H9 (cell line): ENCODE data around the gene TRIM37. TPM values are rescaled to one million over a fixed set of nuclear protein-coding genes. Genes with fewer than 3 reads are reported as not detected.

Experiments
- DNase-seq: peaks from one replicate; pipeline ENCODE4 v3.0.0-alpha.2; 2017
- H2AFZ ChIP-seq: one replicate; pipeline ENCODE4 v1.6.1; 2013; ENCODE audit warnings: mild to moderate bottlenecking, low read length, control low read depth, moderate library complexity
- H2AK5ac ChIP-seq: 2 replicates; pipeline ENCODE4 v1.6.1; 2013; ENCODE audit warnings: low read length, control low read depth, mixed read lengths; ENCODE audit not compliant: insufficient read length
- H2BK120ac ChIP-seq: one replicate; pipeline ENCODE4 v1.6.1; 2013; ENCODE audit warnings: low read depth, mild to moderate bottlenecking, low read length, control low read depth, inconsistent platforms; ENCODE audit not compliant: poor library complexity, severe bottlenecking
- H2BK12ac ChIP-seq: 2 replicates; pipeline ENCODE4 v1.6.1; 2013; ENCODE audit warnings: low read length, control low read depth, mixed read lengths, low read depth; ENCODE audit not compliant: insufficient read length
- H2BK15ac ChIP-seq: 2 replicates; pipeline ENCODE4 v1.6.1; 2013; ENCODE audit warnings: low read depth, low read length, control low read depth
- H2BK20ac ChIP-seq: one replicate; pipeline ENCODE4 v1.6.1; 2013; ENCODE audit warnings: low read depth, mild to moderate bottlenecking, low read length, control low read depth, inconsistent platforms; ENCODE audit not compliant: poor library complexity, severe bottlenecking
- H2BK5ac ChIP-seq: 2 replicates; pipeline ENCODE4 v1.6.1; 2013; ENCODE audit warnings: low read length, control low read depth, mixed read lengths; ENCODE audit not compliant: insufficient read length
- H3K14ac ChIP-seq: 2 replicates; pipeline ENCODE4 v1.6.1; 2013; ENCODE audit warnings: low read length, control low read depth; ENCODE audit not compliant: insufficient read depth
- H3K18ac ChIP-seq: 2 replicates; pipeline ENCODE4 v1.6.1; 2013; ENCODE audit warnings: low read depth, mild to moderate bottlenecking, mixed read lengths, low read length, control low read depth; ENCODE audit not compliant: insufficient read length
- H3K23ac ChIP-seq: 2 replicates; pipeline ENCODE4 v1.6.1; 2013; ENCODE audit warnings: low read length, control low read depth, mixed read lengths, low read depth; ENCODE audit not compliant: insufficient read length
- H3K23me2 ChIP-seq: 2 replicates; pipeline ENCODE4 v1.6.1; 2013; ENCODE audit warnings: low read depth, mild to moderate bottlenecking, mixed read lengths, low read length, control low read depth; ENCODE audit not compliant: insufficient read length, poor library complexity, severe bottlenecking
- H3K27ac ChIP-seq: 2 replicates; pipeline ENCODE4 v1.5.1; 2013; ENCODE audit warnings: low read length, control low read depth, mixed read lengths, low read depth; ENCODE audit not compliant: insufficient read length
- H3K27me3 ChIP-seq: 2 replicates; pipeline ENCODE4 v1.6.1; 2013; ENCODE audit warnings: low read length, control low read depth, inconsistent platforms; ENCODE audit not compliant: insufficient read depth
- H3K4ac ChIP-seq: 2 replicates; pipeline ENCODE4 v1.6.1; 2013; ENCODE audit warnings: low read depth, mild to moderate bottlenecking, control low read depth, inconsistent platforms, low read length, moderate library complexity
- H3K4me1 ChIP-seq: 2 replicates; pipeline ENCODE4 v1.6.1; 2013; ENCODE audit warnings: low read length, control low read depth, inconsistent platforms; ENCODE audit not compliant: insufficient read depth
- H3K4me2 ChIP-seq: 2 replicates; pipeline ENCODE4 v1.6.1; 2013; ENCODE audit warnings: low read length, control low read depth, mixed read lengths; ENCODE audit not compliant: insufficient read length, insufficient read depth
- H3K56ac ChIP-seq: 2 replicates; pipeline ENCODE4 v1.6.1; 2013; ENCODE audit warnings: low read depth, mild to moderate bottlenecking, mixed read lengths, low read length, control low read depth; ENCODE audit not compliant: insufficient read length
- H3K79me1 ChIP-seq: 2 replicates; pipeline ENCODE4 v1.6.1; 2013; ENCODE audit warnings: low read depth, mild to moderate bottlenecking, moderate library complexity, low read length, control low read depth, inconsistent platforms; ENCODE audit not compliant: insufficient read depth, poor library complexity, severe bottlenecking
- H3K79me2 ChIP-seq: 2 replicates; pipeline ENCODE4 v1.6.1; 2013; ENCODE audit warnings: low read length, control low read depth, inconsistent platforms; ENCODE audit not compliant: insufficient read depth
- H3K9ac ChIP-seq: 2 replicates; pipeline ENCODE4 v1.6.1; 2013; ENCODE audit warnings: low read length, control low read depth, mixed read lengths; ENCODE audit not compliant: insufficient read length; ENCODE audit errors: extremely low read depth
- H3K9me3 ChIP-seq: one replicate; pipeline ENCODE4 v1.6.1; 2013; ENCODE audit warnings: low read depth, low read length, inconsistent platforms; ENCODE audit not compliant: control insufficient read depth
- H3T11ph ChIP-seq: one replicate; pipeline ENCODE4 v1.6.1; 2013; ENCODE audit warnings: mild to moderate bottlenecking, low read length, control low read depth, inconsistent platforms
- H4K20me1 ChIP-seq: one replicate; pipeline ENCODE4 v1.6.1; 2013; ENCODE audit not compliant: control insufficient read depth, insufficient read length, insufficient read depth
- H4K5ac ChIP-seq: 2 replicates; pipeline ENCODE4 v1.6.1; 2013; ENCODE audit warnings: low read depth, mild to moderate bottlenecking, mixed read lengths, low read length, control low read depth; ENCODE audit not compliant: insufficient read length
- H4K8ac ChIP-seq: replicated peaks from 2 replicates; pipeline ENCODE4 v1.6.1; 2013; ENCODE audit warnings: low read length, control low read depth, mixed read lengths, low read depth; ENCODE audit not compliant: insufficient read length
- H4K91ac ChIP-seq: 2 replicates; pipeline ENCODE4 v1.6.1; 2013; ENCODE audit warnings: low read depth, mild to moderate bottlenecking, moderate library complexity, mixed read lengths, low read length, control low read depth; ENCODE audit not compliant: insufficient read length
- H3K27ac Mint-ChIP-seq, 3 experiments: 2 replicates in 2 of 3; 3 replicates in 1 of 3; pipeline ENCODE4 v1.8.0; 2020 to 2021; ENCODE audit warnings: mixed read lengths in 3 of 3, mild to moderate bottlenecking in 1 of 3, moderate library complexity in 1 of 3
- H3K27me3 Mint-ChIP-seq: 2 replicates; pipeline ENCODE4 v1.8.0; 2021; ENCODE audit warnings: low read depth, mild to moderate bottlenecking, moderate library complexity, mixed read lengths
- H3K36me3 Mint-ChIP-seq, 3 experiments: 2 replicates in 2 of 3; 3 replicates in 1 of 3; pipeline ENCODE4 v1.8.0; 2020 to 2021; ENCODE audit warnings: low read depth in 3 of 3, mixed read lengths in 3 of 3; ENCODE audit not compliant: insufficient read depth in 1 of 3
- H3K4me1 Mint-ChIP-seq, 2 experiments: 2 replicates each; pipeline ENCODE4 v1.8.0; 2020; ENCODE audit warnings: mixed read lengths in 2 of 2
- H3K4me3 Mint-ChIP-seq, 2 experiments: 2 replicates in 1 of 2; 3 replicates in 1 of 2; pipeline ENCODE4 v1.8.0; 2020 to 2021; ENCODE audit warnings: mild to moderate bottlenecking in 2 of 2, mixed read lengths in 2 of 2, moderate library complexity in 1 of 2
- H3K9me3 Mint-ChIP-seq, 2 experiments: 2 replicates in 1 of 2; 3 replicates in 1 of 2; pipeline ENCODE4 v1.8.0; 2020; ENCODE audit warnings: mild to moderate bottlenecking in 2 of 2, mixed read lengths in 2 of 2, moderate library complexity in 1 of 2
- WGBS: extraction: QIAGEN DNeasy Blood & Tissue Kit; methylation state at CpG from one replicate; pipeline ENCODE4 v1.1.7; 2013; ENCODE audit warnings: missing lambda C conversion rate, low lambda C conversion rate, mixed read lengths; ENCODE audit not compliant: insufficient read length; ENCODE audit errors: extremely low coverage; 5-methylcytosine and 5-hydroxymethylcytosine counted together
- total RNA-seq: library from RNA; stranded (reverse); gene quantifications from 2 replicates; pipeline ENCODE4 v1.2.1, GENCODE V29; 2021
- TF ChIP-seq, protein P1 (sequence below): fragments of 200-600 bp; sonication (generic); conservative IDR thresholded peaks from 3 replicates; pipeline ENCODE4 v1.8.0; 2021; ENCODE audit warnings: antibody characterized with exemption, mild to moderate bottlenecking

TRIM37 gene
- total RNA-seq, 1 experiment from 2014 or later, result 52.1 TPM

DNA sequence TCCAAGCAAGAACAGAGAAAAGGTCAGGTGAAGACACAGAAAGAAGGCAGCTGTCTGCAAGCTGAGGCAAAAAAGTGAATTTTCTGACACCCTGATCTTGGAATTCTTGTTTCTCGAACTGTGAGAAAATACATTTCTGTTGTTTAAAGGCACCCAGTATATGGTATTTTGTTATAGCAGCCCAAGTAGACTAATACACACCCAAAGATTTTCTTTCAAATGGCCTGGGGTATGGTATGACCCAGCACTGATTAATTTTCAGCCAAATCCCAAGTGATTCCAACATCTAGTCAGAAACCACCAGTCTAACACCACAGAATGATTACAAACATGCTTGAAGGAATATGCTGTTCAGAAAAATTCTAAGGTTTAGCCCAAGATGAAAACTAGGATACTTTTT, 36.8 kb downstream of the TRIM37 start:
- Histone ChIP-seq H2AK5ac (no peak overlapping the region), H3K23me2 (no peaks in the 10 kb centered on the region), H3K18ac (no peak overlapping the region), H3T11ph (no peak overlapping the region), H3K4me1 (no peaks in the 10 kb centered on the region), H4K20me1 (no peaks in the 10 kb centered on the region), H2BK5ac (no peak overlapping the region), H3K23ac (no peak overlapping the region), H3K4ac (no peak overlapping the region), H3K56ac (no peak overlapping the region), H3K4me2 (no peak overlapping the region), H2BK120ac (no peak overlapping the region), H3K79me2 (no peaks in the 10 kb centered on the region), H2BK15ac (no peak overlapping the region), H2AFZ (no peak overlapping the region), H3K14ac (no peak overlapping the region), H2BK12ac (no peak overlapping the region), H3K27ac (no peak overlapping the region), H4K91ac (no peak overlapping the region), H3K9me3 (no peaks in the 10 kb centered on the region), H4K5ac (no peak overlapping the region), H4K8ac (no peak overlapping the region), H2BK20ac (no peak overlapping the region), H3K9ac (no peak overlapping the region), H3K27me3 (no peaks in the 10 kb centered on the region), H3K79me1 (no peaks in the 10 kb centered on the region)
- Mint-ChIP-seq H3K36me3 (peaks cover 14 to 48% (median 26%) of the 10 kb centered on the region in 3 experiments; a peak in 6 of 7 replicates), H3K9me3 (no peaks in the 10 kb centered on the region), H3K27me3 (no peaks in the 10 kb centered on the region), H3K4me1 (no peaks in the 10 kb centered on the region), H3K4me3 (no peak overlapping the region), H3K27ac (no peak overlapping the region)
- no CpG with 5 or more reads among the region's 1 CpG for WGBS
- TF ChIP-seq, protein P1, sequence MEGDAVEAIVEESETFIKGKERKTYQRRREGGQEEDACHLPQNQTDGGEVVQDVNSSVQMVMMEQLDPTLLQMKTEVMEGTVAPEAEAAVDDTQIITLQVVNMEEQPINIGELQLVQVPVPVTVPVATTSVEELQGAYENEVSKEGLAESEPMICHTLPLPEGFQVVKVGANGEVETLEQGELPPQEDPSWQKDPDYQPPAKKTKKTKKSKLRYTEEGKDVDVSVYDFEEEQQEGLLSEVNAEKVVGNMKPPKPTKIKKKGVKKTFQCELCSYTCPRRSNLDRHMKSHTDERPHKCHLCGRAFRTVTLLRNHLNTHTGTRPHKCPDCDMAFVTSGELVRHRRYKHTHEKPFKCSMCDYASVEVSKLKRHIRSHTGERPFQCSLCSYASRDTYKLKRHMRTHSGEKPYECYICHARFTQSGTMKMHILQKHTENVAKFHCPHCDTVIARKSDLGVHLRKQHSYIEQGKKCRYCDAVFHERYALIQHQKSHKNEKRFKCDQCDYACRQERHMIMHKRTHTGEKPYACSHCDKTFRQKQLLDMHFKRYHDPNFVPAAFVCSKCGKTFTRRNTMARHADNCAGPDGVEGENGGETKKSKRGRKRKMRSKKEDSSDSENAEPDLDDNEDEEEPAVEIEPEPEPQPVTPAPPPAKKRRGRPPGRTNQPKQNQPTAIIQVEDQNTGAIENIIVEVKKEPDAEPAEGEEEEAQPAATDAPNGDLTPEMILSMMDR, result no peak
- no peak for DNase-seq
